Activated CD8-positive, alpha-beta memory T cell treated with anti-CD3 and anti-CD28 coated beads, Interleukin-2, amount 50 U/mL, for 1 hour (primary cell): ENCODE results near the gene SLCO1C1.
"Not testable (repeated sequence)": the region's sequence is repeated elsewhere in the genome, so short reads cannot be mapped to it uniquely, and the experiment has no call there.

Source experiments
- DNase-seq: peaks from one replicate; pipeline ENCODE4 v3.0.0-alpha.2; 2020; ENCODE audit errors: extremely low read depth

The SLCO1C1 gene

DNA sequence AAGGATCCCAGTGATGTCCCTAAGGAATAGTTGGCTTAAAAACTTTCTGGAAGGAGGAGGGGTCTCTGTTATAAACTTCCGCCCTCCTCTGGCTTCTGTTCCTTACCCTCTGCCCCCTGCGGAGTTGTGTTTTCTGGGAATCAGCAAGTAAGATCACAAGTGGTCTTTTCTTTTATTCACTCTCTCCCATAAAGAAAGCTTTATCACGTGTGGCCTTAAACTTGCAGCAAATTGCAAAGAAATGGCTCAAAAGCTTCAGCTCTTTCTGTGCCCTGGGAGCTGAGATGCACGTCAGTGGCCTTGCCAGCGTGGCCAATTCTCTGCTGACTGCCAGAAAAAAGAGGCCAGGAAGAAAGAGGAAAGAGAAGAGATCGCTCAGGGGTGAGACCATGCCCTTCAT is at the start of gene SLCO1C1:
TSS of gene SLCO1C1 (plus strand) at position 101 of the 400 bp plus-strand sequence. CDS start 4,245 bp downstream, outside the sequence.
- no peak for DNase-seq

- no peak for DNase-seq
Measured at GRCh38 chr12:20646239-20646827, 48.8 kb upstream of the SLCO1C1 start.

- no peak for DNase-seq
Measured at GRCh38 chr12:20653871-20654270, 41.3 kb upstream of the SLCO1C1 start.

GRCh38 chr12:20656600-20656999 is 38.5 kb upstream of the SLCO1C1 start:
- DNase-seq: no peak

DNA sequence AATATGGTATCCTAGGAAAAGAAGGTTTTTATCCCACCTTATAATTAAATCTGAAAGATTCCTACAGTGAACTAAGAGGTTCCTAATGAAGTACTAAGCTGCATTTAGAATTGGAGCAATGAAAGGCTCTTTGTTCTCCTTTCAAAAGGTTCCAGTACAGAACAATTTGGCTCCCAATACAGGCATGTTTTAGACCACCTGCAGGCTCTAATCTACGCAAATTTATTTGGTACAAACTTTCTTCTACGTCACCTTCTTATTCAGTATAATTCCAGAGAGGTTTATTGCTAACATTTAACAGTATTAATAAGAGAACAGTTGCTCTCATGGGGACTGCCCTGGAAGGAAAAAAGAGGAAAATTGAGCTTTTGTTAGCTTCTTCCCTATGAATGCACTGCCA is 37.6 kb upstream of the SLCO1C1 start:
- DNase-seq: no peak

GRCh38 chr12:20681334-20681733 is 13.8 kb upstream of the SLCO1C1 start:
- DNase-seq: no peak

GRCh38 chr12:20696181-20696905 is 1.2 kb downstream of the SLCO1C1 start:
- DNase-seq: no peak

- DNase-seq: no peak
Measured at GRCh38 chr12:20701106-20701505, 6.0 kb downstream of the SLCO1C1 start.

DNA sequence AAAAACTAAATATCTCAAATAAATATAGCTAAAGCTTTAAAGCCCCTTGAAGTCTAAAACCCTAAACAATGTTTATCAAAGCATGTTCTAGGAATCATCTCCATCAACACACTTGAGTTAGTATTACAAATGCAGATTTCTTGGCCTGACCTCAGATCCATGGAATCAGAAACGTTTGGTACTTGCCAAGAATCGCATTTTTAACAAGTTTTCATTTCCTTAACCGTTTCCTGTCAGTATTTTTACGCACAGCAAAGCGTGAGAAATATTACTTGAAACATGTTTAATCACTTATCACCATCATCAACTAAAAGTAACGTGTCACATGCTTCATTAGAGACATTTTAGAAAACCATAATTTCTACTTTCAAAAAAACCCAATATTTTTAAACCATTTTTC is 9.7 kb downstream of the SLCO1C1 start:
- no peak for DNase-seq

DNA sequence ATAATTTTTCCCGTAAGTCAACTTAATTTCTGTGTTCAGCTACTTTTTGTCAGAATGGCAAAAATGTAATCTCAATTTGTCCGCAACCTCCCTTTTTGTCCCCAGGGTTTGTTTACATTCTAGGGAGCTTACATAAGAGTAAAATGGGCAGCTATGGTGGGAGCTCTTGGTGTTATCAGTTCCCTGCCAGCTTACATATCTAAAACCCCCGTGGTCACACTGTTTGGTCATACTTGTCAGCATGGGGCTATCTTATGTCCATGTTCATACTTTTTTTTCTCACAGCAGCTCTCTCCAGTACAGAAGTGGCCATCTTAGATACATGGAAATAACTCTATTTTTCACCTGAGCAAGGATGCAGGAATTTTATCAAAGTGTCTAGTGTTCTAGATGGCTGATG is 16.7 kb downstream of the SLCO1C1 start:
- DNase-seq: no peak

GRCh38 chr12:20716037-20716436 is 20.9 kb downstream of the SLCO1C1 start:
- DNase-seq: no peak

DNA sequence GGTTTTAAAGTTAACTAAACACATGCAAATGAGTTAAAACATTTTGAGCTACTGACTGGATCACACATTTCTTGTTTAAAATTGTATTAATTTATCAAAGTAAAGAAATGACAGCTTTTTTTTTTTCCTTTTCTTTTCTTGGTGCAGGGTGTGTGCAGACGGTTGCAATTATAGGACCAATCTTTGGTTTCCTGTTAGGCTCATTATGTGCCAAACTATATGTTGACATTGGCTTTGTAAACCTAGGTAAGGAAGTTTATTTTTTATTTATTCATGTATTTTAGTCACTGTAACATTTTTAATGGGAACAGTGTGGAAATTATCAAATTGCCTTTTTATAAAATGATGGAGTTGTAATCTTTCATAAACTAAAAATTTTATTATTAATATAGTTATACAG is 21.9 kb downstream of the SLCO1C1 start:
- no peak for DNase-seq

GRCh38 chr12:20718294-20718693 is 23.2 kb downstream of the SLCO1C1 start:
- DNase-seq: no peak

DNA sequence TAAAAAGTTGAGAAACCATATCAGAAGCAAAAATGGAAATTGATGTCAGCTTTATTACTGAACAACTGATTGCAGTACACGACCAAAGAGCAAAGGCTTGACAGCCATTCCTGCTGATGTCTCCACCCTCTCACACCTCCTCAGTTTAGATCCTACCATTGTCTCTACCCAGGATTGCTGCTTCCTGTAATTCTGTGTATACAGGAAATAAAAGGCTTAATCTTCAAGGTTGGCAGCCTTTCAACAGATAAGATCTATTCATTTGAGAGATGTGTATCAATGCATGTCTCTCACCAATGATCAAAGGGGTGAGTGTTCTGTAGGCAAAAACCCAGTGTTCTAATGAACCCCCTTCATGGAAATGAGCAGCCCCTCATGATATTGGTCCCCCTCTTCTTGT is 27.0 kb downstream of the SLCO1C1 start:
- no peak for DNase-seq

- no peak for DNase-seq
Measured at GRCh38 chr12:20731274-20731673, 36.1 kb downstream of the SLCO1C1 start.

GRCh38 chr12:20740972-20741371 is 45.8 kb downstream of the SLCO1C1 start:
- DNase-seq: no peak

DNA sequence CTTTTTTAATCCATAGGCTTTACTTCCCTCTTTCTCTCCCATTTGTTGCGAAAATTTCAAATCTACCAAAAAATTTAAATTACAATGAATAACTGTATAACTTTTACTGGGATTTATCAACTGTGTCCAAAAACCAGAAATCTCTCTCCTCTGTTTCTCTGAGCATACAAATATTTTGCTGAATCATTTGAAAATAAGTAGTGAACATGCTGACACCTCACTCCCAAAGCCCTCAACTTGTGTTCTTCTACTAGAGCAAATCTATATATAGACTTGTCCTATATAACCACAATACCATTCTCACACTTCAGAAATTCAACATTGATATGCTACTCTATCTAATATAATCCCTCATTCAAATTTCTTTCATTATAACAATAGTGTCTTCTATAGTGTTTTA is 53.1 kb downstream of the SLCO1C1 start:
- no peak for DNase-seq

GRCh38 chr12:20751046-20751445 is 55.9 kb downstream of the SLCO1C1 start:
- DNase-seq: no peak

GRCh38 chr12:20777420-20777819 is 82.3 kb downstream of the SLCO1C1 start:
- no peak for DNase-seq

DNA sequence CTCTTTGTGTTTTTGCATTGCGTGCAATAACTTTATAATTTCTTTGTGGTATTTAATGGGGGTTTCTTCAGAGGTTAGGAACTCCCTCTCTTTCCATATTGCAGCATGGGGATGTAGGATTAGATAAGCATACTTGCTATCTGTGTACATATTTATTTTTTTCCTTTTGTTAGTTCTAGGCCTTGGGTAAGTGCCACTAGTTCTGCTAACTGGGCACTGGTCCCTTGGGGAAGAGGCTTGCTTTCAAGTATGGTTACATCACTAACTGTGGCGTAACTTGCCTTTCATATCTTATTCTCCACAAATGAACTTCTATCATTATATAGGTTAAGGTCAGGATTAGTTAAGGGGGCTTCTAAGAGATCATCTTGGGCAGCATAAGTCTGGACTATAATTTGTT is 83.8 kb downstream of the SLCO1C1 start:
- DNase-seq: no peak

DNA sequence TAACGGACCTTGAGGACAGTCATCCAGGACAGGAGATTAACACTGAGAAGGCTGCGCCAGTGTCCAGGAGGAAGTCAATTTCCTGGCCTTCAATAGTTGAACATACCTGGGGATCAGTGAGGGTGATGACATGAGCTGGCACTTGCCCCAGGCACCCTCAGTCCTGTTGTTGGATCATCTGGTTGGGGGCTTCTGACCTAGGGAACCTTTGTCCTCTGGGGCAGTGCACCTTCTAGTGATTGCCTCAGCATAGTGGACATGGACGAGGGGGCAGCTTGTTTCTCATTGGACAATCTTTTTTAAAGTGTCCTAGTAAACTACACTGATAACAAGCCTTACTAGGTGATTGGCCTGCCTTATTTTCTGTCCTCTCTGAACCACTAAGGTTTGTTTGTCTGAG is 84.8 kb downstream of the SLCO1C1 start:
- not testable (repeated sequence) for DNase-seq

DNA sequence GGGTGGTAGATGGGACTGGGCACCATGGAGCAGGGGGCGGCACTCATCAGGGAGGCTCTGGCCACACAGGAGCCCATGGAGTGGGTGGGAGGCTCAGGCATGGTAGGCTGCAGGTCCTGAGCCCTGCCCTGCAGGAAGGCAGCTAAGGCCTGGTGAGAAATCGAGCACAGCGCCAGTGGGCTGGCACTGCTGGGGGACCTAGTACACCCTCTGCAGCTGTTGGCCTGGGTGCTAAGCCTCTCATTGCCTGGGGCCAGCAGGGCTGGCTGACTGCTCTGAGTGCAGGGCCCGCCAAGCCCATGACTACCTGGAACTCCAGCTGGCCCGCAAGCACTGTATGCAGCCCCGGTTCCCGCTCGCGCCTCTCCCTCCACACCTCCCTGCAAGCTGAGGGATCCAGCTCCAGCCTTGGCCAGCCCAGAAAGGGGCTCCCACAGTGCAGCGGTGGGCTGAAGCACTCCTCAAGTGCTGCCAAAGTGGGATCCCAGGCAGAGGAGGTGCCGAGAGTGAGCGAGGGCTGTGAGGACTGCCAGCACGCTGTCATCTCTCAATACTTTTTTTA is 88.7 kb downstream of the SLCO1C1 start:
- not testable (repeated sequence) for DNase-seq

GRCh38 chr12:20792971-20793370 is 97.8 kb downstream of the SLCO1C1 start:
- no peak for DNase-seq
